NCI-H82 treated with DMSO at 0.1 percent for 48 hours (cell line): Measurements from ENCODE around the gene USH1C.
A peak's percentile ranks its signal among the peaks of the same experiment; 100 is the strongest.

Experiments
- DNase-seq: peaks from one replicate; lab custom pipeline; 2025; ENCODE audit not compliant: unreplicated experiment; lab: John Stamatoyannopoulos, UW

The USH1C gene

GRCh38 chr11:17477361-17477760 lies 66.9 kb downstream of the USH1C start:
- no peak for DNase-seq

DNA sequence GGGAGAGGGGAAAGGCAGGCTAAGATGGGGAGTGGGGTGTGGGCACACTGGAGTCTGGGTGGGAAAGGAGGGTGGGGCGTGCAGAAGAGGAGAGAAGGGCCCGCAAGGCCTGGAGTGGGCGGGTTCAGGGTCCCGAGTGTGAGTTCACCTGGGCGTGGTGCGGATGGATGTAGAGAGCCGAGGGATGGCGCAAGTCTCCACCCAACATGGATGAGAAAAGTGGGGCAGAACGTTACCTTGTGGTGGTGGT lies 67.2 kb downstream of the USH1C start:
- DNase-seq = no peak

DNA sequence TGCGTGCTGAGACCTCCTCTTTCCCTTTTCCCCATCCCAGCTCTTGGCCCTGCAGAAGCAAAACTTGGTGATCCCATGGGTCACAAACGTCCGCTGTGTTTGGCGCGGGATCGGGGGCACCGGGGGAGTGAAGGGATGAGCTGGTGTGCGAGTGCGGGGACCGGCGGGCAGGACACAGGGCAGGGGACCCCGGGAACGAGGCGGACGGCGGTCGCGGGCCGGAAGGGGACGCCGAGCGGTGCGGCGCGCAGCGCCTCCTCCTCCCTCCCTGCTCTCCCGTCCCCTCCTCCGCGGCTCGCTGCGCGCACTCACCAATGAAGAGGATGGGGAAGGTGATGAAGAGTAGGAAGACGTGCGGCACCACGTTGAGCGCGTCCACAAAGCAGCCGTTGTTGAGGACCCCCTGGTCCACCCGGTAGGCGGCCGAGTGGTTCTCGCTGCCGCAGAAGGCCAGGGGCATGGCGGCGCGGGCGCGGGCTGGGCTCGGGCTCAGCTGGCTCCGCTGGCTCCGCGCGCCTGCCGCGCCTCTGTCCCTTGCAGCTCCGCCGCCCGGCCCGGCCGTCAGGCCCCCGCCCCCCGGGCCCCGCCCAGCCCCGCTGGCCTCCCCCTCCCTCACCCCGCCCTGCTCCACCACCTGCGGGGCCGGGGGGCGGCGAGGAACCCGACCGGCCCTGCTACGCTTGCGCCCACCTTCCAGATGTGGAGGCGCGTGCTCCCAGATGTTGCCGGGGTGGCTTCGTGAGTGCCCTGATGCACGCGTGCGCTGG lies 67.7 kb downstream of the USH1C start, which contains the start of gene ABCC8:
Gene ABCC8, minus strand, starts transcription at position 529 of the 767 bp plus-strand sequence. Its CDS starts 69 bp downstream, at position 460.
- no peak for DNase-seq

GRCh38 chr11:17475666-17476316 lies 68.4 kb downstream of the USH1C start:
- DNase-seq = no peak

DNA sequence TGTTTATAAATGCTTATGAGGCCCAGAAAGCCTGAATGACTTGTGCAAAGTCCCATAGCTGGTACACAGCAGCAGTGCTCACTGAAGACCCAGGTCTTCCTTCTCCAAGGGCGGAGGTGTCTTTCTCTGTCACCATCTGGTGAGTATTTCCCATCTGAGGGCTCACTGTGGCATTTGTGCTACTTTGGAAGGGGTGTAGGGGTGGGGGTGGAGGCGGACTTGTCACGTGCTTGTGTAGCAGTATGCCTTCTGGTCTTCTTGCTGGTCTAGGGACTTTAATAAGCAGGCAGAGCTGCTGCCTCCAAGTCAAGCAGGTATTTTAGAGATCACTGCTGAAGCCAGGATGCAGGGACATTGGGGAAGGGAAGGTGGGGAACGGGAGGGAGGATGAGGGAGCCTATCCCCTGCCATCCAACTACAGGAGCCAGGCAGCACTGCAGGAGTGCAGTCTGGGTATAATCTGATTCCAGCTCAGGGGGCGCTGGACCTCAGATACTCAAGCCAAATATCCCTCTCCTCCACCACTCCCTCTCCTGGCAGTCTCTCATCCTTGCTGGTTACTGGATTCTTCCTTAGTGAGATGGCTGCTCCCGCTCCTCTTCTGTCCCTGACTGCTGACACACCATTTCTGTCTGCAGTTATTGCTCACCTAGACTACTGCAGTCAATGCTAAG lies 71.0 kb downstream of the USH1C start:
- DNase-seq = peak; percentile 83

GRCh38 chr11:17472467-17472866 lies 71.7 kb downstream of the USH1C start:
- DNase-seq = peak; percentile 28

DNA sequence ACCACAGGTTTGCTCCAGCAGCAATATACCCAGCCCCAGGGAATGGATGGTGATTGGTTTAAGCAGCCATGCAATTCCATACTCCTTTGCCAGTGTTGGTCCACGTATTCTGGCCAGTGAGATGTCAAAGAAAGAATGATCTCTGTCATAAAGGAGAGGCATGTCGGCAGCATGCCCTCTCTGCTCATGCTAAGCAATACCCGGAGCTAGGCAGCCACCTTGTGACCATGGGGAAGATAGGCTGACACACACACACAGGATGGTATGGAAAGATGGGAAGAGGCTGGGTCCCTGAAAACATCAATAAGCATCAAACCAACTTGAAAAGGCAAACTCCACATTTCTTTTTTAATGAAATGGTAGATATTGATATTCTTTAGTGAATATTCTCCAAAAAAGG lies 72.7 kb downstream of the USH1C start:
- DNase-seq = no peak

DNA sequence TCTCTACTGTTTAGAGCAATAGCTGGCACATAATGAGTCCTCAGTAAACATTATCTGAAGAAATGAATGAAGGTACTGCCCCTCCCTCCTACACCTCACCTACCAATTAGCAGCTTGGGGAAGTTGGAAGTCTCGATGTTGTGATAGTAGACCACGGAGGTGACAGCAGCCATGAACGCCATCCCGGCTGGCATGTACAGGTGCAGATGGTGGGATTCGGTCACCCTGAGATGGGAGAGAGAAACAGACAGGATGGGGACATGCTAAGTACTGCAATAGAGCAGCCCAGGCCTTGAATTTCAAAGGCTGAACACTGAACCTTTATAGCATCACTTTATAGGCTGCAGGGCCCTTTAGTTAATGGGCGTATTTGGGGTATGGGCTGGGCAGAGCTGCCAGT lies 74.2 kb downstream of the USH1C start:
- no peak for DNase-seq

GRCh38 chr11:17468122-17468521 lies 76.1 kb downstream of the USH1C start:
- DNase-seq = no peak

DNA sequence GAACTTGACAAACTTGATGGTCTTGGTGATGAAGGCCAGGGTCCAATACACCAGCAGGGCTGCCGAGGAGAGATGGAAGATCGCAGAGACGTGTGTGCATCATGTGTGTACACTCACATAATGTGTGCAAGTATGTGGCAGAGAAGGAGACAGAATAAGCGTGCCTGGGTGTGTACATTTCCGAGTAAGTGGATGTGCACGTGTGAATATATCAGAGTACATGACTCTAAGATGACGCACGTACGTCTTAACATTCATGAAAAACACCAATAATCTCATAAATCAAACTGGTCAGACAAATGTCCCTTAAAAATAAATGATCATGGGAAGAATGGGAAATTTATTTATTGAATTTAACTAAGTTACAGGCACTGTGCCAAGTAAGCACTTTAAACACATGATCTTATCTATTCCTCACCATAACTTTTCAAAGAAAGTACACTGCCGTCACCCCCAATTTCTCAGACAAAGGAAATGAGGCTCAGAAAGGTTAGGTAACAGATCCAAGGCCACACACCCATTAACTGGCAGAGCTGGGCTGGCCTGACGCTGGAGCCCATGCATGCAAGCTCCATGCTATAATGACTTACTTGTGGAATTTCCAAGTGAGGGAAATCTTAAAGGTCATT lies 80.6 kb downstream of the USH1C start:
- DNase-seq = no peak

DNA sequence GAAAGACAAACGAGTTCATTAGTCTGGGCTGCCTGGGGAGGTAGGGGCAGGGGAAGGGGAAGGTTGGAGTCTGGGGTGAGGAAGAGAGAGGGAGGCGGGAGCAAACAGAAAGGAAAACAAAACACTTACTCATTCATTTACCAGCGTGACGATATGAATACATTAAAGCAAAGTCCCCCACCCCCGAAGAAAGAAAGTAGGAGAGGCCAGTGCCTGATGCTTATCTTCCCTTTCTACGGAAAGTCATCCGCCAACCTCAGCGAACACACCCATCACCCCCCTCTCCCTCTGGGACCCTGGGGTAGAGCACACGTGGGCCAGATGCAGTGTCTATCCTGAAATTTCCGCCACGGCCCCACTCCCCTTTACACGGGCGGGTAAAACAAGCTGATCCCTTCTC lies 81.3 kb downstream of the USH1C start:
- DNase-seq = no peak

GRCh38 chr11:17460406-17460805 lies 83.8 kb downstream of the USH1C start:
- no peak for DNase-seq

DNA sequence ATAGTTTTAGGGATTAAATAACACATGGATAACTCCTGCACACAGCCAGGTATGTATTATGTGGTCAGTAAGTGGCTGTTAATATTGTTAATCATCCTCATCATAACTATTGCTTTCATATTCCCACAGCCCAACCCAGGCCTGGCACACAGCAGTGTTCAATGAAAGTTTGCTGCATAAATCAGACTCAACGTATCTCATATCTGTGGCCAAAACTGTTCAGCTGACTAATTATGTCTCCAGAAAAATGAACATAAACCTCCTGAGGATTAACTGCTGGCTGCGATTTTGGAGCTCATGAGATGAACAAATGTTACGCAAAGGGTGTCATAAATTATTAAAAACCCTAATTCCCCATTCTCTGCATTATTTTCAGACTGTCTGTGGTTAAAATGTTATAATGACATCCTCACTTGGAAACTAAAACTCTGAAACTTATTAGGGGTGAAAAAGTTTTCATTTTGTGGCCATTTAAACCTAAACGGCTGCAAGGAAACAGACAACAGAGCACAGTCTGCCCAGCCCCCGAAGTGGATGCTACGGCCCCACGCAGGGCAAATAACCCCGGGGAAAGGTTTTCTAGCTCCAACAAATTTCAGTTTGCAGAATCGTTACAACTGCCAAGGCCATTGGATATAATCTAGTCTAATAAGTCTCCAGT lies 84.8 kb downstream of the USH1C start:
- no peak for DNase-seq

GRCh38 chr11:17458268-17458667 lies 85.9 kb downstream of the USH1C start:
- no peak for DNase-seq

GRCh38 chr11:17457396-17458173 lies 86.6 kb downstream of the USH1C start:
- no peak for DNase-seq

GRCh38 chr11:17452668-17453067 lies 91.5 kb downstream of the USH1C start:
- DNase-seq = no peak

DNA sequence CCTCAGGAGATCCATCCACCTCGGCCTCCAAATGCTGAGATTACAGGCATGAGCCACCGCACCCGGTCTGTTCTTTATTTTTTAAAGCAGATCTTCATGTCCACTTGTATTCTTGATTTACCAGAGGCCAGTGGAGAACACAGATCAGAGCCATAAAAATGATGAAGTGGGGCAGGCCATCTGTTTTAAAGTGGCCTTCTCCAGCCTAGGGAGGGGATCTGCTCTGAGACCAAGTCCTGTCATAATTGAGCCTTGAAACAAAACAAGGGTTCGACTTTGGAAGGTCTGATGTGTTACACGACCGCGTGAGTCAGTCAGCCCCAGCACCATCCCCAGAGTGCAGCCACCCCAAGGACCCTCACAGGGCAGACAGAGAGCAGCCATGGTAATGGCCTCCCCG lies 95.1 kb downstream of the USH1C start:
- DNase-seq = no peak

DNA sequence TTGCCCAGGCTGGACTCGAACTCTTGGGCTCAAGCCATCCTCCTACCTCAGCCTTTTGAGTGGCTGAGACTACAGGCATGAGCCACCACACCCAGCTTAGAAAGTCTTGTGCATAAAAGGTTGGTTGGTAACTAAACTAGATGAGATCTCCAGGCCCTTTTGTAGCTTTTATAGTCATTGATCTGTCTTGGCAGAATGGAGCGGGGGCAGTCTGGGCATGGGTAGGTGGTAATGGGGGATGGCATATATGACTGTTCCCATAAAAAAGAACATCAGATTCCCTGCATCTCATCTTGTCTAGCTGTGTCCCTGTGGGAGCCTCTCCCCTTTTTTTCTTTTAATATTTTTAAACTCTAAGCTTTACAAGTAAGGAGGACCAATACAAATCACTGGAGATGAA lies 97.7 kb downstream of the USH1C start:
- no peak for DNase-seq

DNA sequence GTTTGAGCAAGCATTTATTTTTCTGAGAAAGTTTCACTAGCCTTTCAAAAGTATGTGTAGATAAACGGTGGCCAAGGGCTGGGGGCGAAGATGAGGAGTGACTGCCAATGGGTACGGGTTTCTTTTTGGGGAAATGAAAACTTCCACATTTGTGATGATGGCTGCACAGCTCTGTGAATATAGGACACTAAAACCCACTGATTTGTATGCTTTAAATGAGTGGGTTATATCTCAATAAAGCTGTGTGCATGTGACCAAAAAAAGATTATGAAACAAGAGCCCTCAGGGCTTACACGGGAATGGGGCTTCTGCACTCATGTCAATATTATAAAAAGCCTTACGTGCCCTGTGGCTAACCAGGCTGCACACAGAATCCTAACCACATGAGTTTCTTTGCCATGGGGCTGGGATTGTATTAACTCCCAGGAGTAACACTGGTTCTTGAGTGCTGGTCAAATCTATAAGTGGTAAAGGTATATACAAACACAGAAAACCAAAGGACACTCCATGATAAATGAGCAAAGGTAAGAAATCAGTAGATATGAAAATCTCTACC lies 98.9 kb downstream of the USH1C start:
- DNase-seq = no peak

GRCh38 chr11:17443926-17444690 lies 100.1 kb downstream of the USH1C start:
- peak; percentile 54 for DNase-seq
